AG09309 (cell line): ENCODE data around the gene RP9.
A peak's percentile ranks its signal among the peaks of the same experiment; 100 is the strongest.

ENCODE experiments used
- DNase-seq: peaks from one replicate; pipeline ENCODE4 v3.0.0-alpha.2; 2010; ENCODE audit warnings: low read depth
- H3K4me3 ChIP-seq: 2 replicates; pipeline ENCODE4 v1.5.1; 2011; ENCODE audit warnings: mild to moderate bottlenecking, low read depth, low read length, moderate library complexity; ENCODE audit not compliant: control insufficient read depth
- TF ChIP-seq, protein P1 (sequence below): IDR thresholded peaks from 2 replicates; pipeline ENCODE4 v1.5.1; 2011; ENCODE audit warnings: mild to moderate bottlenecking, low read depth, low read length, inconsistent platforms; ENCODE audit not compliant: insufficient read depth, control insufficient read depth; ENCODE audit errors: missing control alignments

Gene RP9

GRCh38 chr7:33145156-33145555, 36.0 kb upstream of the RP9 start:
- DNase-seq, result no peak
- TF ChIP-seq, protein P1, sequence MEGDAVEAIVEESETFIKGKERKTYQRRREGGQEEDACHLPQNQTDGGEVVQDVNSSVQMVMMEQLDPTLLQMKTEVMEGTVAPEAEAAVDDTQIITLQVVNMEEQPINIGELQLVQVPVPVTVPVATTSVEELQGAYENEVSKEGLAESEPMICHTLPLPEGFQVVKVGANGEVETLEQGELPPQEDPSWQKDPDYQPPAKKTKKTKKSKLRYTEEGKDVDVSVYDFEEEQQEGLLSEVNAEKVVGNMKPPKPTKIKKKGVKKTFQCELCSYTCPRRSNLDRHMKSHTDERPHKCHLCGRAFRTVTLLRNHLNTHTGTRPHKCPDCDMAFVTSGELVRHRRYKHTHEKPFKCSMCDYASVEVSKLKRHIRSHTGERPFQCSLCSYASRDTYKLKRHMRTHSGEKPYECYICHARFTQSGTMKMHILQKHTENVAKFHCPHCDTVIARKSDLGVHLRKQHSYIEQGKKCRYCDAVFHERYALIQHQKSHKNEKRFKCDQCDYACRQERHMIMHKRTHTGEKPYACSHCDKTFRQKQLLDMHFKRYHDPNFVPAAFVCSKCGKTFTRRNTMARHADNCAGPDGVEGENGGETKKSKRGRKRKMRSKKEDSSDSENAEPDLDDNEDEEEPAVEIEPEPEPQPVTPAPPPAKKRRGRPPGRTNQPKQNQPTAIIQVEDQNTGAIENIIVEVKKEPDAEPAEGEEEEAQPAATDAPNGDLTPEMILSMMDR, result no peak
- H3K4me3 ChIP-seq, result no peak overlapping the region

DNA sequence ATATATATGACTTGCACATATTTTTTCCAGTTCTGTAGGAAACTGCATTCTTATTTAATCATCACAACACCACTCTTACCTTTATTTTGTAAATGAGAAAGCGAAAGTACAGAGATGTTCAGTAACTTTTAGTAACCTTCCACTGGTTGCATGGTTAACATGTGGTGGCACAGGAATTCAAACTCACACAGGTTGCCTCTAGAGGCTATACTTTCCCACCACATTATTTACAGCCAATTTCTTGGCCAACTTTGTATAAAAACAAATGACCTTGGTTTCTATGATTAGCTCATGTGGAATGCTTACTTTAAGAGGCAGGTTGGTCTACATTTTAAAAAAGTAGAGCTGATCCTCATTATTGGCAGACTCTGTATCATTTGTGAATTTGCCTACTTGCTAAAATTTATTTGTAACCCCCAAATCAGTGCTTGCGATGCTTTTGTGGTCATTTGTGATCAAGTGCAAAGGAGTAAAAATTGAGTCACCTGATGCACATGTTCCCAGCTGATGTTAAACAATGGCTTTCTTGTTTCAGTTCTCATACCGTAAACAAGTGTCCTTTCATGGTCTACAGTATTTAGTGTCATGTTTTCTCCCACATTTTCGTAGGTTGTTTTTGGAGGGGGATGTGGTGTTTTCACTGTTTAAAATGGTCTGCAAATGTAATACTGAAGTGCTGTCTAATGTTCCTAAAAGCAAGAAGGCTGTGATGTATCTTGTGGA, 35.0 kb upstream of the RP9 start:
- TF ChIP-seq, protein P1, result no peak
- DNase-seq, result no peak
- no peak overlapping the region for H3K4me3 ChIP-seq

- TF ChIP-seq, protein P1, result no peak
- no peak for DNase-seq
- no peak overlapping the region for H3K4me3 ChIP-seq
Measured at GRCh38 chr7:33142585-33142984, 33.4 kb upstream of the RP9 start.

DNA sequence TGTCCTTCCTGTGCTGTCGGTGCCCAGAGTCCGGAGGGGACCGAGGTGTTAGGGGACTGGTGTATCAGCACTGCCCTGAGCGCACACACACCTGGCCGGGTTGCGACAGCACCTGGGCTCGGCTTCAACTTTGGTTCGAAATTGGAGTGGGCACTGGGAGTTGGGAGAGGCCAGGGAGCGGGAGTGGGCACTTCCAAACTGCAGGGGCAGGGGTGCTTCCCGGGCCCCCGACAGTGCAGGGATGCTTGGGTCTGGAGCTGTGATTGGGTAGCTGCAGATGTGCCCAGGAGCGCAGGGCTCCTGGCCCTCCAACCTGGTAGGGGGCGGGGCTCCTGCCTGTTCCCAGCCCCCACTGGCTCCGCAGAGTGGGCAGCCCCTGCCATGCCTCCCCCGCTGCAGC, 27.9 kb upstream of the RP9 start:
- H3K4me3 ChIP-seq, result no peak overlapping the region
- no peak for DNase-seq
- TF ChIP-seq, protein P1, result no peak

DNA sequence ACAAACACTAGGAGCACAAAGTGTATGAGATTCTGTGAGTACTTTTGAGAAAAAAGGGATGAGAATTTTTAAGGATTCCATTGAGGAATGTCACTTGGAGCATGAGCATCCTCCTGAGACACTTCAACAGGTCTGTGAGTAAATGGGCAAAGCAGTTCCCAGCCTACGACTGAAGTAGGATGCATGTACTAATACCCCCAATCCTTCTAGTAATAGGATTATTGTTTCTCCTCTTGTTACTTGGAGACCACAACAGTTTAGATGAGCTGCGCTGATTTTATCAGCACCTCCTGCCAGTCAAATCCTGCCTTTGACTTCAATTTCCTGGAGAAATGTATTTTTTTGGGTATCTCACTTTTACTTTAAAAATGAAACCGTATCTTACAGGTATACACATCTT, 21.0 kb upstream of the RP9 start:
- TF ChIP-seq, protein P1, result no peak
- H3K4me3 ChIP-seq, result peak overlapping the region; percentile 66
- DNase-seq, result no peak

- TF ChIP-seq, protein P1, result no peak
- DNase-seq, result no peak
- H3K4me3 ChIP-seq, result peak overlapping the region; percentile 66
Measured at GRCh38 chr7:33129806-33130153, 20.6 kb upstream of the RP9 start.
